HCT116 (cell line): ENCODE data around the gene RAB8B. TPM values are rescaled to one million over a fixed set of nuclear protein-coding genes. Genes with fewer than 3 reads are reported as not detected.

Experiments used
- ATAC-seq: fragments of 200-7000 bp; cut with Tn5 transposase; 2 replicates; pipeline ENCODE4 v1.9.1; 2020; ENCODE audit warnings: mild to moderate bottlenecking, moderate library complexity
- BruUV-seq: library from RNA; stranded (reverse); fragments of 400-500 nt; replicated peaks from 2 replicates; lab custom pipeline; 2021; lab: Mats Ljungman, UMichigan
- CTCF ChIA-PET: fragments of 300-600 bp; sonication (Branson Sonifier 250); formaldehyde crosslinking; loops from one replicate; lab custom pipeline; 2021; ENCODE audit warnings: antibody characterized with exemption; lab: Charles Lee
- POLR2A ChIA-PET: fragments of 300-600, 350-600 bp; sonication (Branson Sonifier 250); formaldehyde crosslinking; loops from one replicate; lab custom pipeline; 2021; ENCODE audit warnings: antibody characterized with exemption; lab: Charles Lee
- RAD21 ChIA-PET, 2 experiments: fragments of 300-600 bp; sonication (Branson Sonifier 250); formaldehyde crosslinking; loops; one replicate each; lab custom pipeline; 2023; ENCODE audit warnings: low total read pairs in 2 of 2; ENCODE audit not compliant: uncharacterized antibody in 2 of 2, unreplicated experiment in 2 of 2, low non-redundant PET in 1 of 2; lab: Charles Lee
- DNase-seq: peaks from one replicate; pipeline ENCODE4 v3.0.0-alpha.2; 2010; ENCODE audit warnings: low read depth, low spot score
- H2AFZ ChIP-seq: fragments of 200-600 bp; shearing (Covaris generic), sonication (generic); 2 replicates; pipeline ENCODE4 v1.6.1; 2017; ENCODE audit warnings: low read depth, mixed run types, mixed read lengths, antibody characterized with exemption, low read length; ENCODE audit not compliant: poor library complexity, severe bottlenecking
- H3K27ac ChIP-seq: 2 replicates; pipeline ENCODE4 v1.5.1; 2012; ENCODE audit warnings: low read depth, low read length
- H3K27me3 ChIP-seq: fragments of 200-600 bp; sonication (generic); 2 replicates; pipeline ENCODE4 v1.6.1; 2016; ENCODE audit warnings: mixed run types, low read length, mixed read lengths; ENCODE audit not compliant: insufficient read depth
- H3K36me3 ChIP-seq, 2 experiments: fragments of 200-500 bp in 1 of 2; fragments of 200-600 bp in 1 of 2; sonication (Bioruptor generic) in 1 of 2; sonication (generic) in 1 of 2; 2 replicates each; pipeline versions ENCODE4 v1.5.1 to v1.6.1; 2014 to 2016; ENCODE audit warnings: low read length in 2 of 2, inconsistent platforms in 1 of 2, mixed read lengths in 1 of 2, mixed run types in 1 of 2; ENCODE audit not compliant: insufficient read depth in 2 of 2, control insufficient read depth in 1 of 2
- H3K4me1 ChIP-seq, 2 experiments: fragments of 200-600 bp in 1 of 2; sonication (generic) in 1 of 2; 2 replicates each; pipeline versions ENCODE4 v1.5.1 to v1.6.1; 2012 to 2017; ENCODE audit warnings: low read length in 2 of 2, inconsistent platforms in 1 of 2, mild to moderate bottlenecking in 1 of 2, mixed read lengths in 1 of 2, mixed run types in 1 of 2, moderate library complexity in 1 of 2; ENCODE audit not compliant: insufficient read depth in 2 of 2, control insufficient read depth in 1 of 2
- H3K4me2 ChIP-seq: fragments of 200-600 bp; sonication (generic); 2 replicates; pipeline ENCODE4 v1.6.1; 2017; ENCODE audit warnings: mixed run types, low read length, mixed read lengths
- H3K4me3 ChIP-seq, 2 experiments: fragments of 200-600 bp in 1 of 2; sonication (generic) in 1 of 2; replicated peaks in 1 of 2; 2 replicates each; pipeline ENCODE4 v1.5.1; 2011 to 2016; ENCODE audit warnings: low read length in 2 of 2, control low read depth in 1 of 2, low read depth in 1 of 2, mild to moderate bottlenecking in 1 of 2, mixed read lengths in 1 of 2, mixed run types in 1 of 2
- H3K79me2 ChIP-seq: fragments of 200-600 bp; sonication (generic); 2 replicates; pipeline ENCODE4 v1.6.1; 2017; ENCODE audit warnings: mild to moderate bottlenecking, mixed run types, low read length, moderate library complexity, mixed read lengths; ENCODE audit not compliant: insufficient read depth
- H3K9ac ChIP-seq: fragments of 200-600 bp; sonication (generic); 2 replicates; pipeline ENCODE4 v1.6.1; 2016; ENCODE audit warnings: low read length, mixed read lengths
- H3K9me2 ChIP-seq: fragments of 200-600 bp; sonication (generic), shearing (Covaris generic); 2 replicates; pipeline ENCODE4 v1.6.1; 2017; ENCODE audit warnings: mixed run types, mild to moderate bottlenecking, moderate library complexity; ENCODE audit not compliant: insufficient read depth
- H3K9me3 ChIP-seq, 2 experiments: fragments of 200-500 bp in 1 of 2; fragments of 200-600 bp in 1 of 2; sonication (Bioruptor generic) in 1 of 2; sonication (generic) in 1 of 2; 2 replicates each; pipeline ENCODE4 v1.6.1; 2014 to 2017; ENCODE audit warnings: low read length in 2 of 2, mixed read lengths in 2 of 2, inconsistent platforms in 1 of 2, low read depth in 1 of 2, mild to moderate bottlenecking in 1 of 2, mixed run types in 1 of 2, moderate library complexity in 1 of 2; ENCODE audit not compliant: control insufficient read depth in 1 of 2, insufficient read depth in 1 of 2
- H4K20me1 ChIP-seq: fragments of 200-600 bp; sonication (generic), shearing (Covaris generic); 2 replicates; pipeline ENCODE4 v1.6.1; 2017; ENCODE audit warnings: mixed run types, mild to moderate bottlenecking, moderate library complexity; ENCODE audit not compliant: insufficient read depth
- EGR1 ChIP-seq: IDR thresholded peaks from 2 replicates; pipeline ENCODE4 v1.6.1; 2012; ENCODE audit warnings: low read depth
- EZH2phosphoT487 ChIP-seq: fragments of 200-600 bp; IDR thresholded peaks from 2 replicates; pipeline ENCODE4 v1.6.1; 2018; ENCODE audit warnings: antibody characterized with exemption, borderline replicate concordance
- ZNF274 ChIP-seq: fragments of 200-500 bp; sonication (Bioruptor generic); IDR thresholded peaks from 2 replicates; pipeline ENCODE4 v1.6.1; 2014; ENCODE audit warnings: mild to moderate bottlenecking, low read depth, low read length, inconsistent platforms
- intact Hi-C: fragments of 100-400 bp; cut with micrococcal nuclease; formaldehyde crosslinking; loops from 2 replicates; pipeline ENCODE4 v1.10.0; 2022
- total RNA-seq: library from RNA; stranded (reverse); gene quantifications from one replicate; pipeline ENCODE4 v1.2.1, GENCODE V29; 2021; ENCODE audit not compliant: unreplicated experiment
- TF ChIP-seq, protein P1 (sequence below): IDR thresholded peaks from 2 replicates; pipeline ENCODE4 v1.6.1; 2011; ENCODE audit warnings: mild to moderate bottlenecking, low read length, moderate library complexity; ENCODE audit not compliant: insufficient replicate concordance; ENCODE audit errors: extremely low read depth
- TF ChIP-seq, protein P2 (sequence below): IDR thresholded peaks from 2 replicates; pipeline ENCODE4 v1.6.1; 2012; ENCODE audit warnings: low read depth
- TF ChIP-seq, protein P3 (sequence below): IDR thresholded peaks from 2 replicates; pipeline ENCODE4 v1.6.1; 2012

Gene RAB8B
- total RNA-seq, 1 experiment from 2014 or later, result 19.4 TPM

DNA sequence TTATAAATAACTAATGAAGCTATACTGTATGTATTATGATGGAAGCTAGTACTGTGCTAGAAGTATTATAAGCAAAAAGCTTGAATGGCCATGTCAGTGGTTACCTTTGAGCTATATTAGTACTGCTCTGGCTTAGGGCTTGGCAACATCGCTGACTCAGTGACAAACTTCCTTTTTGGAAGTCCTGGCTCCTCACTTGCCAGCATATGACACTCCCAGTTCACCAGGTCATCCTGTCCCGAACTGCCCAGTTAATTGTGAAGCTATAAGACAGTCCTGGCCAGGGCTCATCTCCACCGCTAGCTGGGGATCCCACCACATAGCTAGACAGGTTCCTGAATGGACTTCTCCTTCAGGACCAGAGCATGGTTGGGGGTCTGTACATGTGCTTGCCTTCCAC, 31.9 kb downstream of the RAB8B start (continued):
- TF ChIP-seq, protein P1, sequence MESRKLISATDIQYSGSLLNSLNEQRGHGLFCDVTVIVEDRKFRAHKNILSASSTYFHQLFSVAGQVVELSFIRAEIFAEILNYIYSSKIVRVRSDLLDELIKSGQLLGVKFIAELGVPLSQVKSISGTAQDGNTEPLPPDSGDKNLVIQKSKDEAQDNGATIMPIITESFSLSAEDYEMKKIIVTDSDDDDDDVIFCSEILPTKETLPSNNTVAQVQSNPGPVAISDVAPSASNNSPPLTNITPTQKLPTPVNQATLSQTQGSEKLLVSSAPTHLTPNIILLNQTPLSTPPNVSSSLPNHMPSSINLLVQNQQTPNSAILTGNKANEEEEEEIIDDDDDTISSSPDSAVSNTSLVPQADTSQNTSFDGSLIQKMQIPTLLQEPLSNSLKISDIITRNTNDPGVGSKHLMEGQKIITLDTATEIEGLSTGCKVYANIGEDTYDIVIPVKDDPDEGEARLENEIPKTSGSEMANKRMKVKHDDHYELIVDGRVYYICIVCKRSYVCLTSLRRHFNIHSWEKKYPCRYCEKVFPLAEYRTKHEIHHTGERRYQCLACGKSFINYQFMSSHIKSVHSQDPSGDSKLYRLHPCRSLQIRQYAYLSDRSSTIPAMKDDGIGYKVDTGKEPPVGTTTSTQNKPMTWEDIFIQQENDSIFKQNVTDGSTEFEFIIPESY, result no peak
- TF ChIP-seq EGR1 (no peak), EZH2phosphoT487 (no peak), ZNF274 (no peak)
- TF ChIP-seq, protein P2, sequence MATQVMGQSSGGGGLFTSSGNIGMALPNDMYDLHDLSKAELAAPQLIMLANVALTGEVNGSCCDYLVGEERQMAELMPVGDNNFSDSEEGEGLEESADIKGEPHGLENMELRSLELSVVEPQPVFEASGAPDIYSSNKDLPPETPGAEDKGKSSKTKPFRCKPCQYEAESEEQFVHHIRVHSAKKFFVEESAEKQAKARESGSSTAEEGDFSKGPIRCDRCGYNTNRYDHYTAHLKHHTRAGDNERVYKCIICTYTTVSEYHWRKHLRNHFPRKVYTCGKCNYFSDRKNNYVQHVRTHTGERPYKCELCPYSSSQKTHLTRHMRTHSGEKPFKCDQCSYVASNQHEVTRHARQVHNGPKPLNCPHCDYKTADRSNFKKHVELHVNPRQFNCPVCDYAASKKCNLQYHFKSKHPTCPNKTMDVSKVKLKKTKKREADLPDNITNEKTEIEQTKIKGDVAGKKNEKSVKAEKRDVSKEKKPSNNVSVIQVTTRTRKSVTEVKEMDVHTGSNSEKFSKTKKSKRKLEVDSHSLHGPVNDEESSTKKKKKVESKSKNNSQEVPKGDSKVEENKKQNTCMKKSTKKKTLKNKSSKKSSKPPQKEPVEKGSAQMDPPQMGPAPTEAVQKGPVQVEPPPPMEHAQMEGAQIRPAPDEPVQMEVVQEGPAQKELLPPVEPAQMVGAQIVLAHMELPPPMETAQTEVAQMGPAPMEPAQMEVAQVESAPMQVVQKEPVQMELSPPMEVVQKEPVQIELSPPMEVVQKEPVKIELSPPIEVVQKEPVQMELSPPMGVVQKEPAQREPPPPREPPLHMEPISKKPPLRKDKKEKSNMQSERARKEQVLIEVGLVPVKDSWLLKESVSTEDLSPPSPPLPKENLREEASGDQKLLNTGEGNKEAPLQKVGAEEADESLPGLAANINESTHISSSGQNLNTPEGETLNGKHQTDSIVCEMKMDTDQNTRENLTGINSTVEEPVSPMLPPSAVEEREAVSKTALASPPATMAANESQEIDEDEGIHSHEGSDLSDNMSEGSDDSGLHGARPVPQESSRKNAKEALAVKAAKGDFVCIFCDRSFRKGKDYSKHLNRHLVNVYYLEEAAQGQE, result no peak

DNA sequence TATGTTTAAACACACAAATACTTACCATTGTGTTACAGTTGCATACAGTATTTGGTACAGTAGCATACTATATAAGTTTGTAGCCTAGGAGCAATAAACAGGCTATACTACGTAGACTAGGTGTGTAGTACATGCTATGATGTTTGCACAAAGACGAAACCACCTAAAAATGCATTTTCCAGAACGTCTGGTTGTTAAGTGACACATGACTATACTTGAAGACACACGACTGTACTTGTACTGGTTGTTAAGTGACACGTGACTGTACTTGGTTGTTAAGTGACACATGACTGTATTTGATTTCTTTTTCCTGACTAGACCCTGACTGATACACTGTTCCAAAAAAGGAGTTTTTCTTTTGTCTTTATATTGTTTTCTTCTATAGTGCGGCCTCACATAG, 34.1 kb downstream of the RAB8B start:
- Histone ChIP-seq H3K4me1 (peaks cover 0 to 8% of the 10 kb centered on the region in 2 experiments; a peak in 1 of 4 replicates), H3K36me3 (no peaks in the 10 kb centered on the region), H2AFZ (no peak overlapping the region), H3K27me3 (no peaks in the 10 kb centered on the region), H3K9me3 (no peaks in the 10 kb centered on the region), H3K9me2 (no peaks in the 10 kb centered on the region), H3K79me2 (no peaks in the 10 kb centered on the region), H3K4me3 (no peak overlapping the region), H3K4me2 (no peak overlapping the region), H3K27ac (no peak overlapping the region), H3K9ac (no peak overlapping the region), H4K20me1 (no peaks in the 10 kb centered on the region)
- intact Hi-C loops, result no loop called here
- BruUV-seq, result no TSS peak
- TF ChIP-seq, protein P3, sequence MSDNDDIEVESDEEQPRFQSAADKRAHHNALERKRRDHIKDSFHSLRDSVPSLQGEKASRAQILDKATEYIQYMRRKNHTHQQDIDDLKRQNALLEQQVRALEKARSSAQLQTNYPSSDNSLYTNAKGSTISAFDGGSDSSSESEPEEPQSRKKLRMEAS, result no peak
- RAD21 ChIA-PET, result no interaction called here
- no peak for ATAC-seq
- POLR2A ChIA-PET, result no interaction called here
- DNase-seq, result no peak
- CTCF ChIA-PET, result no interaction called here
